Measurements from ENCODE around the gene CACNA1H.

CACNA1H gene

GRCh38 chr16:1113889-1114526 is 38.9 kb upstream of the CACNA1H start:
- no peak for DNase-seq (ENCODE audit: low read depth)
- TF ChIP-seq MAX (IDR thresholded peaks at IDR 0.05; ENCODE audit: low read depth, low read length) (no peak), MYC (IDR thresholded peaks at IDR 0.05; ENCODE audit: low read depth, low read length) (no peak), POLR2A (IDR thresholded peaks at IDR 0.05; ENCODE audit: extremely low read depth, insufficient read length) (no peak)
- TF ChIP-seq, protein P1, sequence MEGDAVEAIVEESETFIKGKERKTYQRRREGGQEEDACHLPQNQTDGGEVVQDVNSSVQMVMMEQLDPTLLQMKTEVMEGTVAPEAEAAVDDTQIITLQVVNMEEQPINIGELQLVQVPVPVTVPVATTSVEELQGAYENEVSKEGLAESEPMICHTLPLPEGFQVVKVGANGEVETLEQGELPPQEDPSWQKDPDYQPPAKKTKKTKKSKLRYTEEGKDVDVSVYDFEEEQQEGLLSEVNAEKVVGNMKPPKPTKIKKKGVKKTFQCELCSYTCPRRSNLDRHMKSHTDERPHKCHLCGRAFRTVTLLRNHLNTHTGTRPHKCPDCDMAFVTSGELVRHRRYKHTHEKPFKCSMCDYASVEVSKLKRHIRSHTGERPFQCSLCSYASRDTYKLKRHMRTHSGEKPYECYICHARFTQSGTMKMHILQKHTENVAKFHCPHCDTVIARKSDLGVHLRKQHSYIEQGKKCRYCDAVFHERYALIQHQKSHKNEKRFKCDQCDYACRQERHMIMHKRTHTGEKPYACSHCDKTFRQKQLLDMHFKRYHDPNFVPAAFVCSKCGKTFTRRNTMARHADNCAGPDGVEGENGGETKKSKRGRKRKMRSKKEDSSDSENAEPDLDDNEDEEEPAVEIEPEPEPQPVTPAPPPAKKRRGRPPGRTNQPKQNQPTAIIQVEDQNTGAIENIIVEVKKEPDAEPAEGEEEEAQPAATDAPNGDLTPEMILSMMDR (IDR thresholded peaks at IDR 0.05; ENCODE audit: low read depth, low read length) = no peak
- H3K4me3 ChIP-seq (ENCODE audit: low read depth, low read length) = no peak overlapping the region

DNA sequence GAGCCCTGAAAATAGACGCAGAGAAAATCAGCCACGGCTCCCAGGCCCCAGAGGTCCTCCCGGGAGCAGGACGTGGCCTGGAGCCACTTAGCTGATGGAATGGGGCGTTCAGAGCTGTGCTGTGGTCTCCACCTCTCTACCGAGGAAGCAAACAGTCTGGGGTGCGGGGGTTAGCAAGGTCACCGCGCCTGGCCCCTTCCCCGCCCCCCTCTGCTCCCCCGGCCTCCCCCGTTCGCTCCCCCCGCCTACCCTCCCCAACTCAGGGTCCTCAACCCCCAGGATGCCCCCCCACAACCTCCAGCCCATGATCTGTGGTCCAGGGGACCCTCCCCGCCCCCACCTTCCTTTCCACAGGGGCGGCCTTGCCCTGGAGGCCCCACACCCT is 36.2 kb upstream of the CACNA1H start:
- TF ChIP-seq MAX (IDR thresholded peaks at IDR 0.05; ENCODE audit: low read depth, low read length) (no peak), MYC (IDR thresholded peaks at IDR 0.05; ENCODE audit: low read depth, low read length) (no peak), POLR2A (IDR thresholded peaks at IDR 0.05; ENCODE audit: extremely low read depth, insufficient read length) (no peak)
- TF ChIP-seq, protein P1 (IDR thresholded peaks at IDR 0.05; ENCODE audit: low read depth, low read length) = no peak
- no peak overlapping the region for H3K4me3 ChIP-seq (ENCODE audit: low read depth, low read length)
- DNase-seq (ENCODE audit: low read depth) = no peak

DNA sequence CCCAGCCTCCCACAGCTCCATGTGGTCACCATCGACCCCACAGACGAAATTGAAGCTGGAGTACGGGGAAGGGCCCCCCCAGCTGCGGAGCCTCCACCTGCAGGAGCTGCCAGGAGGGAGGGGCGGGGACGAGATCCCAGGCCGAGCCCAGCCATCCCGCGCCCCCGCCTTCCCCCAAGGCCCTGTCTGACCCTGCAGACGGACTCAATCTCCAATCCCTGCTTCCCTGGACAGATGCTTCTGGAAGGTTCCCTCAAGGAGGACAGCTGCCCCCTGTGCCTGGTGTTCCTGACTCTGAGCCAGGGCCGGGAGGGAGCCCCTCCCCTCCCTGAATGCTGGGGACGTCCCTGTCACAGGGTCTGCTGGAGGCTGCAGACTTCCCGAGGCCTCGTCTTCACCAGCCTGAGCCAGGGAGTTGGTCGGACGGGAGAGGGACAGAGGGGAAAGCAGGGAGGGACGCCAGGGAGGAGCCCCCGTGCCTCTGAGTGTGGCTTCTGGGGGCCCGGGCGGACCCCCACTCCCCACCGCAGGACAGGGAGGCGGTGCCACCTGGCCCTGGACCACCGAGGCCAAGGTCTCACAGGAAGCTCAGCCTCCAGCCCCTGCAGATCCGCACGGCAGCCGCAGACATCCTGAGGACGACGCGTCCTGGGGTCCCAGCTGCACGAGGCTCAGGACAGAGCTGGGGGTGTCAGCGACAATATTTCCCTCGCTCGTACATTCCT is 35.6 kb upstream of the CACNA1H start:
- no peak for DNase-seq (ENCODE audit: low read depth)
- TF ChIP-seq, protein P1 (IDR thresholded peaks at IDR 0.05; ENCODE audit: low read depth, low read length) = no peak
- TF ChIP-seq MYC (IDR thresholded peaks at IDR 0.05; ENCODE audit: low read depth, low read length) = no peak
- no peak for TF ChIP-seq MAX (IDR thresholded peaks at IDR 0.05; ENCODE audit: low read depth, low read length)
- TF ChIP-seq POLR2A (IDR thresholded peaks at IDR 0.05; ENCODE audit: extremely low read depth, insufficient read length) = no peak
- H3K4me3 ChIP-seq (ENCODE audit: low read depth, low read length) = no peak overlapping the region

DNA sequence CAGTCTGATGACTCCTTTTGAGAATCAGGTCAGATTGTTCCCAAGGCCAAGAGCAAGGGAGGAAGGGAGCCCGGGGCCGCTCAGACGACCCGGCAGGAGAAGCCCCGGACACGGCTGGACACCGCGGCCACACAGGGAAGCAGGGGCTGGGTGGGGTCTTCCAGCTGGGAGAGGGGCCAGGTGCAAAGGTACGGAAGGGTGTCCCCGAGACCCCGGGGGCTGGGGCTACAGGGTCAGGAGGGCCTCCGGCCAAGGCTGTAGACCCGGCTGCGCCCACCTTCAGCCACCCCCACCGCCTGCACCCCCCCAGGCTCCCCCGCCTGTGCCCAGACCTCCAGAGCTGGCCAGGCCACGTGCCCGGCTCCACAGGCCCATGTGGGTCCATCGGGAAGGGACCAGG is 35.0 kb upstream of the CACNA1H start:
- DNase-seq (ENCODE audit: low read depth) = no peak

DNA sequence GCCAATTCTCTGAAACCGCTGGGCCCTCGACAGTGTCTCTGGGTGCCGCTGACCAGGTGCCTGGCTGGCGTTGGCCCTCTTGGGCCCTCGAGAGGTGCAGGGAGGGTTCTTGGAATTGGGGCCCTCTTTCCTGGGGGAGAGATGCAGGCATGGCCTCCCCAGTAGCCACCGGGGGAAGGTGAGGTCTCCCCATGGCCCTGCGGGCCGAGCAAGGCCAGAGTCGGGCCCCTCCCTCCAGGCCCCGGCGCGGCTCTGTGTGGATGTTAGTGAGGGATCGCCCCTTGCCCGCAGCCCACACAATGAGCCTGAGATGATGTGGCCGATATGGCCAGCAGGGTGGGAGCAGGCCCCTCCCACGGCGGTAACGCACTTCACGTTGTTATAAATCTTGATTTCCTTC is 33.8 kb upstream of the CACNA1H start:
- no peak for DNase-seq (ENCODE audit: low read depth)
- TF ChIP-seq, protein P1 (IDR thresholded peaks at IDR 0.05; ENCODE audit: low read depth, low read length) = no peak
- TF ChIP-seq MYC (IDR thresholded peaks at IDR 0.05; ENCODE audit: low read depth, low read length) (no peak), POLR2A (IDR thresholded peaks at IDR 0.05; ENCODE audit: extremely low read depth, insufficient read length) (no peak), MAX (IDR thresholded peaks at IDR 0.05; ENCODE audit: low read depth, low read length) (no peak)
- no peak overlapping the region for H3K4me3 ChIP-seq (ENCODE audit: low read depth, low read length)

More for the DNA sequence above, 35.0 kb upstream of the CACNA1H start:
- TF ChIP-seq, protein P1 (IDR thresholded peaks at IDR 0.05; ENCODE audit: low read depth, low read length) = no peak
- no peak overlapping the region for H3K4me3 ChIP-seq (ENCODE audit: low read depth, low read length)
